GM21515 (cell line): ENCODE results near the gene HCFC2.
"Not testable (repeated sequence)": the region's sequence is repeated elsewhere in the genome, so short reads cannot be mapped to it uniquely, and the experiment has no call there.

Experiments used
- ATAC-seq: cut with Tn5 transposase; IDR thresholded peaks from one replicate; pipeline ENCODE4 v1.9.1; 2021; ENCODE audit not compliant: unreplicated experiment

Gene HCFC2

DNA sequence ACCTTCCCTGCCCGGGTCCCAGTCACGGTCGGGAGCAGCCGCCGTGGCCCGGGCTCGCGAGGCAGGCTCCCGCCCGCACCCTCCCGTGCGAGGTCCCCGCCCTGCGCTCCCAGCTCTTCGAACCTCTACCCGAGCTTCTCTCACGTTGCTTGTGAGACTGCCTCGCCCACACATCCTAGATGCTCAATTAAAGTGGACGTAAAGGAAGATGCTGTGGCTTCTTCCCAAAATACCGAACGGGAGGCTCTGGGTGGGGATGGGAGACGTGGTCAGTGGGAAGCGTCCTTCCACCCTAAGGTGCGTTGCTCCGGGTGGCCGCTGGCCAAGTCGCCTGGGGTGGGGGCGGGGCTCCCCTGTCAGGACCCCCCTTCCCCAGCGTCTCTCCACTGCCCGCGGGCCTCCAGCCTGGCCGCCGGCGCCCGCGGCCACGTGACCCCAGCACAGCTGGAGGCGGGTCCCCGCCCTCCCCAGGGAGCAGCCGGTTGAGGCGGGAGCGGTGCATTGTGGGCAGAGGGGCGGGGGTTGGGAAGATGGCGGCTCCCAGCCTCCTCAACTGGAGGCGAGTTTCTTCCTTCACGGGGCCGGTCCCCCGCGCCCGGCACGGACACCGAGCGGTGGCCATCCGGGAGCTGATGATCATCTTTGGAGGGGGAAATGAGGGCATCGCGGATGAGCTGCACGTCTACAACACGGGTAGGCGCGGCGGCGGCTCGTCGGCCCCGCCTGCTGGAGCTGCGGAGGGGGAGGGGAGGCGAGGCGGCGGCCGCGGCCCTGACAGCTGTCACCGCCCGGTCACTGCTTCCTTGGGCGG is at the start of gene HCFC2:
Gene HCFC2, plus strand, starts transcription at position 501 of the 811 bp plus-strand sequence. Its CDS starts 30 bp downstream, at position 531.
- ATAC-seq: peak; percentile 82

GRCh38 chr12:104021862-104022261 is 42.5 kb upstream of the HCFC2 start:
- not testable (repeated sequence) for ATAC-seq

GRCh38 chr12:104022786-104023185 is 41.5 kb upstream of the HCFC2 start:
- ATAC-seq: no peak

DNA sequence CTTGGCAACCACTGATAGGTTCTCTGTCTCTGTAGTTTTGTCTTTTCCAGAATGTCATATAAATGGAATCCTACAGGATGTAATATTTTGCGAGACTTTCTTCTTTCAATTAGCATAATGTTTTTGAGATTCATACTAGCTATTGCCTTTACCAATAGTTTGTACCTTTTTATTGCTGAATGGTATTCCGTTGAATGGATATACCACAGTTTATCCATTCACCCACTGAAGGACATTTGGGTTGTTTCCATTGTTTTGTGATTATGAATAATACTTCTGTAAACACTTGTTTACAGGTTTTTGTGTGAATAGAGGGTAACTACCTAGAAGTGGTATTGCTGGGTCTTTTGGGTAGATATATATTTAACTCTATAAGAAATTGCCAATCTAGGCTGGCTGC is 40.6 kb upstream of the HCFC2 start:
- ATAC-seq: no peak

DNA sequence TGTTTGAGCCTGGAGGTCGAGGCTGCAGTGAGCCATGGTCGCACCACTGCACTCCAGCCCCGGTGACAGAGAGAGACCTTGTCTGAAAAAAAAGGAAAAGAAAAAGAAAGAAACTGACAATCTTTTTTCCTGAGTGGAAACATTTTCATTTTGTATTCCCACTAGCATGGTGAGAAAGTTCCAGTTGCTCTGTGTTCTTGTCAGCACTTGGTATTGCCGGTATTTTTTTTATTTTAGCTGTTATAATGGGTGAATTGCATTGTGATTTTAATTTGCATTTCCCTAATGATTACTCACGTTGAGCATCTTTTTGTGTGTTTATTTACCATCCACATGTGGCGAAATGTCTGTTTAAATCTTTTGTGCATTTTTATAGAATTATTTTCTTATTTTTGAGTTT is 40.0 kb upstream of the HCFC2 start:
- ATAC-seq: no peak

GRCh38 chr12:104025771-104026170 is 38.6 kb upstream of the HCFC2 start:
- no peak for ATAC-seq

DNA sequence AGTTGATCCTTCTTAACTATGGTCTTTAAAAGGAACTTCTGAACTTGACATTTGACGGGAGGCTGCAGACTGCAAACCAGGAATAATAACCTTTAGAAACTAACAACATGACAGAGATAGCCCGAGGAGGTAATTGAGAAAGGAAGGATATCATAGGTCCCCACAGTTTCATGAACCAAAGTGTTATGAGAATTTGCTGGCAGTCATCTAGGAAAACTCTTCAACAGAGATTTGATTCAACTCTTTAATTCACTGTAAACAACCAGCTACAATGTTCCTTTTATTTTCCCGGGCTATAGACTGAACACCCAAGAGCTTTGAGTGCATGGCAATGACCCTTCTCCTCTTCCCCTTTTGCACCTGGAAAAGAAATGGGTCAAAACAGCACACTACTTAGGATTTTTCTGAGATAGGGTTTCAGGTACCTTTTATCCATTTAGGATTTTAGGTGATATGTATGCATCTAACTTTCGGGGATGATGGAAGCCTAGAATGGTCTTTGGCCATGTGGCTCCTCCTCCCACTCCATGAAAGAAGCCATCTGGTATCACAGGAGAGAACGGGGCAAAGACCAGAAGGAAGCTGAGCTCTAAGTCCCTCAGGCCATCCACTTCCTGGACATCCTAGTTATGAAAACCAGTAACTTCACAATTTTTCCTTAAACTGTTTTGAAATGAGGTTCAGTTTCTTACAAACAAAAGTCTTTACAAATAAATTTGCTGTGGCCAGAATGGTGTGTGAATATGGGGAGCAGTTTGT is 37.3 kb upstream of the HCFC2 start:
- ATAC-seq: no peak

DNA sequence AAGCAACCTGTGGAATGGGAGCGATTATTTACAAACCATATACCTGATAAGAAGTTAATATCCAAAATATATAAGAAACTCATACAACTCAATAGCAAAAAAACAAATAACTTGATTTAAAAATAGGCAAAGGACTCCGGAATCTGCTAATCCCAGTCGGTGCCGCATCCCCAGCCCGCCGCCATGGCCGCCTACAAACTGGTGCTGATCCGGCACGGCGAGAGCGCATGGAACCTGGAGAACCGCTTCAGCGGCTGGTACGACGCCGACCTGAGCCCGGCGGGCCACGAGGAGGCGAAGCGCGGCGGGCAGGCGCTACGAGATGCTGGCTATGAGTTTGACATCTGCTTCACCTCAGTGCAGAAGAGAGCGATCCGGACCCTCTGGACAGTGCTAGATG is 33.7 kb upstream of the HCFC2 start:
- not testable (repeated sequence) for ATAC-seq

DNA sequence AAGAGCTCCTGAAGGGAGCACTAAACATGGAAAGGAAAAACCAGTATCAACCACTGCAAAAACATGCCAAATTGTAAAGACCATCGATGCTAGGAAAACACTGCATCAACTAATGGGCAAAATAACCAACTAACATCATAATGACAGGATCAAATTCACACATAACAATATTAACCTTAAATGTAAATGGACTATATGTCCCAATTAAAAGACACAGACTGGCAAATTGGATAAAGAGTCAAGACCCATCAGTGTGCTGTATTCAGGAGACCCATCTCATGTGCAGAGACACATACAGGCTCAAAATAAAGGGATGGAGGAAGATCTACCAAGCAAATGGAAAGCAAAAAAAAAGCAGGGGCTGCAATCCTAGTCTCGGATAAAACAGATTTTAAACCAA is 28.2 kb upstream of the HCFC2 start:
- ATAC-seq: not testable (repeated sequence)

DNA sequence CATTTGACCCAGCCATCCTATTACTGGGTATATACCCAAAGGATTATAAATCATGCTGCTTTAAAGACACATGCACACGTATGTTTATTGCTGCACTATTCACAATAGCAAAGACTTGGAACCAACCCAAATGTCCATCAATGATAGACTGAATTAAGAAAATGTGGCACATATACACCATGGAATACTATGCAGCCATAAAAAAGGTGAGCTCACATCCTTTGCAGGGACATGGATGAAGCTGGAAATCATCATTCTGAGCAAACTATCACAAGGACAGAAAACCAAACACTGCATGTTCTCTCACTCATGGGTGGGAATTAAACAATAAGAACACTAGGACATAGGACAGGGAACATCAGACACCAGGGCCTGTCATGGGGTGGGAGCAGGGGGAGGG is 24.6 kb upstream of the HCFC2 start:
- not testable (repeated sequence) for ATAC-seq

DNA sequence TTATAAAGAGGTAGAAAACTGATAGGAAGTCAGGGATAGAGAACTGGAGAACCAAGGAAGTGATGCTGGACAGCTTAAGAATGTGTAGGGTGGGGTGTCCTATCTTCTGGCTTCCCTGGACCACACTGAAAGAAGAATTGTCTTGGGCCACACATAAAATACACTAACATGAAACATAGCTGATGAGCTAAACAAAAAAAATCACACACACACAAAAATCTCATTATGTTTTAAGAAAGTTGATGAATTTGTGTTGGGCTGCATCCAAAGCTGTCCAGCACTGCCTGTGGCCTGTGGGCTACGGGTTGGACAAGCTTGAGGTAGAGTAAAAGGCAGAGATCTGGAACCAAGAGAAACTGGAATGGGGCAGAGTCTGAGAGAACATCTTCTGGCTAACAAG is 21.8 kb upstream of the HCFC2 start:
- ATAC-seq: no peak

DNA sequence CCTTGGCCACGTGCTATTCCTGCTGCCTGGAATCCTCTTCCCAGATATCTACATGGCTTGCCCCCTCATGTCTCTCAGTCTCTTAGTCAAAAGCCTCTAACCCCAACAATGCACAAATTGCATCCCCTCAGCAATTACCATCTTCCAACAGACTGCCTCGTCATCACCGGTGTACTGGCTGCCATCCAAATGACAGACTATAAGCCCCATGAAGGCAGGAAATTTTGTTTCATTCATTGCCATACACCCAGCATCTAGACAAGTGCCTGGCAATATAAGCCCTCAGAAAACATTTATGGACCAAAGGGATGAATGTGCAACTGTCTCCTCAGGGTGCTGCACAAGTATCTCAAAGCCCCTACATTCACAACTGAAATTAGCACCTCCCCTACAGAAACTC is 20.2 kb upstream of the HCFC2 start:
- no peak for ATAC-seq

GRCh38 chr12:104046306-104046705 is 18.0 kb upstream of the HCFC2 start:
- no peak for ATAC-seq

DNA sequence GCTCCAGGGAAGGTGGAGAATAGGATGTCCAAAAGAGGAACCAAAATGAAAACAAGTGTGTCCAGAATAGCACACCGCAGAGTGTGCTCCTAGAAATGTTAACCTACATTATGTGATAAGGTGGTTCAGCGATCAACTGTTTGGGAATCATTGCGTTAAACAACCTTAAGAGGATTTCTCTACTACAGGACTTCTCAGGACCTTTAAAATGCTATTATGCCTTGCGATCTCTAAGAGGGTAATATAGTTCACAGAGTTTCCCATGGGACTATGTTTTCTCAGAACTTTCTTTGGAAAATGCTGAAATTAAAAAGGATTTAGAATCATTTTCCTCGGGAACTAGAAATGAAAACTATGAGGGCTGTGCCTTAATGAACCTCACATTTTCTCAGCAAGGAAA is 16.2 kb upstream of the HCFC2 start:
- ATAC-seq: no peak

DNA sequence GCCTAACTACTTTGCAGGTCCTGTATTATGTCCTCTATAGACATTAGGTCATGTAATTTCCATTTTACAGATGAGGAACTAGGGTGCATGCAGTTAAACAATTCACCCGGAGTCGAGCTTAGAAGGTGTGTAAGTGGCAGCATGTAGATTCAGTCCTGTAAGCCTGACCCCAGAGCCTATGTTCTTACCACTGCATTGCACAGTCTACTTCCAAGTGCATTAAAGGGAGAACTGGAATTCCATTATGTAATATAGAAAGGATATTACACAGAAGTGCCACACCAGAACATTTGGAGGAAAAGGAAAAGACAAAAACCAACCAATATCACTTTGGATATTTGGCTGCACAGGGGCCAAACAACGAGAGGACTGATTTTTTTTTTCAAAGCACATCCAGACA is 15.5 kb upstream of the HCFC2 start:
- no peak for ATAC-seq

- ATAC-seq: no peak
Measured at GRCh38 chr12:104049278-104049902, 14.9 kb upstream of the HCFC2 start.

- no peak for ATAC-seq
Measured at GRCh38 chr12:104049903-104050356, 14.4 kb upstream of the HCFC2 start, which contains the start of gene GLT8D2. Gene GLT8D2 (minus strand): TSS chr12:104050187. CDS start chr12:104019648, 30,539 bp downstream.

DNA sequence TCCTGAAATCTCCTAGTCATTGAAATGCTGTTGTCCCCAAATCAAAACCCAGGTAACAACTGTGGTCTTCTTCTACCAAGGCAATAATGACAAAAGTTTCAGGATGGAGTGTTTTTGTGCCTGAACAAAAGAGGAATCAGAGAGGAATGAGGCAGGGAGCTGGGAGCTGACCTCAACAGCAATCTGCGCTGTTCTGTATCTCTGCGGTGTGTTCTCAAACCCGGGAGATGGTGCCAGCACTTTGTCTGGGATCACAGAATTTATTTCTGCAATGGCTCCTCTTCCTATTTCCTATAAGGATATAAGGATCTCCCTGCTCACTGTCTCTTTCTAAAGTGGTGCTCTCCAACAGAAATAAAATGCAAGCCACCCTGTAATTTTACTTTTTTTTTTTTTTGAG is 13.9 kb upstream of the HCFC2 start:
- no peak for ATAC-seq

DNA sequence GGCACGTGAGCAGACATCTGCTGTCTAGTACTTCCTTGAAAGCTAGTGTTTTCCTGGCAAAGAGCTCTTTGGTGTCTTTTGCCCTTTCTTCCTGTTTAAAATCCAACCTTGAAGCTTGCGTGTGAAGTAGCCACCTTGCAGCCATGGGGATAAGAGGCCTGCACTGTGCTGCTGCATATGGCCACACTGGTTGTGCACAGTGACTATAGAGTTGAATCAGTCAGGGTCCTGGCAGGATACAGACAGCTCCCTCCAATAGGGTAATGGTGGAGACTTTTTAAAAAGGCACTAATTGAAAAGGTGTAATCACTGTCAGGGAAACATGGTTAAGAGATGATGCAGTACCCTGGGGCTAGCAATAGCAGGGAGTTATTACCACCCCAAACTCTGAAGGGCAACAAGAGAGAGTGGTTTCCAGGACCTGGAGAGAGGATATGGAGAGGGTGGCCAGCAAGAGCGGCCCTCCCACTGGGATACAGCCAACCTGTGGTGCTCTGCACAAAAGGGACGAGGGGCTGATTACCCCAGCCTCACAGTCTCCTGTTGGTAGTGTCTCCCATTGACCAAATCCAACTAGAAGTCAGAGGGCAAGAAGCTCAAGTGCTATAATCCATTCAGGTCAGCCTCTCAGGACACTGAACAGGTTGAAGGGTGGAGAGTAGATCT is 9.5 kb upstream of the HCFC2 start:
- ATAC-seq: no peak

- no peak for ATAC-seq
Measured at GRCh38 chr12:104055686-104056388, 8.5 kb upstream of the HCFC2 start.
